C4-2B (cell line): Measurements from ENCODE around the gene OR11L1.

Experiments used
- ZFX ChIP-seq: fragments of 450-650 bp; IDR thresholded peaks from 2 replicates; pipeline ENCODE4 v1.6.1; 2017
- TF ChIP-seq, protein P1 (sequence below): fragments of 450-650 bp; conservative IDR thresholded peaks from 2 replicates; pipeline ENCODE4 v1.5.1; 2017; ENCODE audit warnings: mild to moderate bottlenecking

DNA sequence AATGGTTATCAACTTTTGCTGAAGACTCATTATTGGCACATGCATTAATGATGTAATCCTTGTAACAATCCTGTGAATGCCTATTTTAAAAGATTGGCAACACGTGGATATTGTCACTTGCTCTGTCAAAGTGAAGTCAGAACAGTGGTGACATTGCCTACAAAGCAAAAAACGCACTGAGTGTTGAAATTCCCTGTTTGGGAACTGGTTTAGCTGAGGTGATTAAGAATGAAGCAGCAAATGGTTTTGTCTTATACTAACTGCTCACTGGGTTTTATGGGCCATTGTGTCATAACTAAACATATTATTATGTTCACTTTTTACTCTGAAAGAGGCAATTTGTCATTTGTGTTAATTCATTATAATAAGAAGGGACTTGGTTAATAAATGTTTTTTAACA, 29.1 kb downstream of the OR11L1 start:
- TF ChIP-seq, protein P1, sequence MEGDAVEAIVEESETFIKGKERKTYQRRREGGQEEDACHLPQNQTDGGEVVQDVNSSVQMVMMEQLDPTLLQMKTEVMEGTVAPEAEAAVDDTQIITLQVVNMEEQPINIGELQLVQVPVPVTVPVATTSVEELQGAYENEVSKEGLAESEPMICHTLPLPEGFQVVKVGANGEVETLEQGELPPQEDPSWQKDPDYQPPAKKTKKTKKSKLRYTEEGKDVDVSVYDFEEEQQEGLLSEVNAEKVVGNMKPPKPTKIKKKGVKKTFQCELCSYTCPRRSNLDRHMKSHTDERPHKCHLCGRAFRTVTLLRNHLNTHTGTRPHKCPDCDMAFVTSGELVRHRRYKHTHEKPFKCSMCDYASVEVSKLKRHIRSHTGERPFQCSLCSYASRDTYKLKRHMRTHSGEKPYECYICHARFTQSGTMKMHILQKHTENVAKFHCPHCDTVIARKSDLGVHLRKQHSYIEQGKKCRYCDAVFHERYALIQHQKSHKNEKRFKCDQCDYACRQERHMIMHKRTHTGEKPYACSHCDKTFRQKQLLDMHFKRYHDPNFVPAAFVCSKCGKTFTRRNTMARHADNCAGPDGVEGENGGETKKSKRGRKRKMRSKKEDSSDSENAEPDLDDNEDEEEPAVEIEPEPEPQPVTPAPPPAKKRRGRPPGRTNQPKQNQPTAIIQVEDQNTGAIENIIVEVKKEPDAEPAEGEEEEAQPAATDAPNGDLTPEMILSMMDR = no peak
- no peak for TF ChIP-seq ZFX
